OCI-LY1 (cell line): Measurements from ENCODE around the gene LDLRAD2.

ENCODE experiments used
- EZH2 ChIP-seq: fragments of 200-600 bp; sonication (generic), shearing (Covaris generic); IDR thresholded peaks from 2 replicates; pipeline ENCODE4 v1.8.0; 2017; ENCODE audit warnings: borderline replicate concordance, mixed run types, mild to moderate bottlenecking, antibody characterized with exemption, low read length, moderate library complexity, mixed read lengths
- TF ChIP-seq, protein P1 (sequence below): fragments of 200-600 bp; sonication (generic), shearing (Covaris generic); IDR thresholded peaks from 2 replicates; pipeline ENCODE4 v1.5.1; 2017; ENCODE audit warnings: mild to moderate bottlenecking, antibody characterized with exemption, low read length, moderate library complexity, mixed read lengths

DNA sequence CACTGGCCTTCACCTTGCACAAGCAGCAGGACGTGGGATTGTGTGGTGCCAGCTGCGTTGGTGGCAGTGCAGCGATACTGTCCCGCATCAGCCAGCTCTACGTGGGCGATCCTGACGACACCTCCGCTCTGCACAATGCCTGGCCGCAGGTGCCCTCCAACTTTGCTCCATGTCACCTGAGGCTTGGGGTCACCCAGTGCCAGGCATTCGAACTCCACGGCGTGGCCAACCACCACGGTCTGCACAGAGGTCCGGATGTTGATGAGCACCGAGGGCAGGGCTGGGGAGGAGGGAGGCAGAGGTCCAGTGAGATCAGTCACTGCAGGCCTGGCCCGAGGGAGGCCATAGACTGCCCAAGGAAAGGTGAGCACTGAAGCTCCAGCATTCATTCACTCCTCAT lies 22.6 kb downstream of the LDLRAD2 start:
- TF ChIP-seq, protein P1, sequence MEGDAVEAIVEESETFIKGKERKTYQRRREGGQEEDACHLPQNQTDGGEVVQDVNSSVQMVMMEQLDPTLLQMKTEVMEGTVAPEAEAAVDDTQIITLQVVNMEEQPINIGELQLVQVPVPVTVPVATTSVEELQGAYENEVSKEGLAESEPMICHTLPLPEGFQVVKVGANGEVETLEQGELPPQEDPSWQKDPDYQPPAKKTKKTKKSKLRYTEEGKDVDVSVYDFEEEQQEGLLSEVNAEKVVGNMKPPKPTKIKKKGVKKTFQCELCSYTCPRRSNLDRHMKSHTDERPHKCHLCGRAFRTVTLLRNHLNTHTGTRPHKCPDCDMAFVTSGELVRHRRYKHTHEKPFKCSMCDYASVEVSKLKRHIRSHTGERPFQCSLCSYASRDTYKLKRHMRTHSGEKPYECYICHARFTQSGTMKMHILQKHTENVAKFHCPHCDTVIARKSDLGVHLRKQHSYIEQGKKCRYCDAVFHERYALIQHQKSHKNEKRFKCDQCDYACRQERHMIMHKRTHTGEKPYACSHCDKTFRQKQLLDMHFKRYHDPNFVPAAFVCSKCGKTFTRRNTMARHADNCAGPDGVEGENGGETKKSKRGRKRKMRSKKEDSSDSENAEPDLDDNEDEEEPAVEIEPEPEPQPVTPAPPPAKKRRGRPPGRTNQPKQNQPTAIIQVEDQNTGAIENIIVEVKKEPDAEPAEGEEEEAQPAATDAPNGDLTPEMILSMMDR = no peak
- no peak for TF ChIP-seq EZH2
